SH-SY5Y (cell line): ENCODE data around the gene MFF.

Source experiments
- GATA2 ChIP-seq: IDR thresholded peaks from 2 replicates; pipeline ENCODE4 v1.6.1; 2011; ENCODE audit warnings: mild to moderate bottlenecking, low read depth, low read length
- GATA3 ChIP-seq: IDR thresholded peaks from 2 replicates; pipeline ENCODE4 v1.6.1; 2011; ENCODE audit warnings: low read depth, mild to moderate bottlenecking, low read length, moderate library complexity

GRCh38 chr2:227360351-227360750, 35.3 kb downstream of the MFF start:
- TF ChIP-seq GATA3 (no peak), GATA2 (no peak)
